GM21381 (cell line): Measurements from ENCODE around the gene CACNG3.
"Not testable (repeated sequence)": the region's sequence is repeated elsewhere in the genome, so short reads cannot be mapped to it uniquely, and the experiment has no call there.

Experiments
- ATAC-seq: cut with Tn5 transposase; IDR thresholded peaks from one replicate; pipeline ENCODE4 v1.9.1; 2021; ENCODE audit warnings: mild to moderate bottlenecking, moderate library complexity; ENCODE audit not compliant: unreplicated experiment

Gene CACNG3

GRCh38 chr16:24275413-24275812 is 19.3 kb downstream of the CACNG3 start:
- no peak for ATAC-seq

GRCh38 chr16:24279982-24280515 is 23.9 kb downstream of the CACNG3 start:
- ATAC-seq: no peak

- ATAC-seq: no peak
Measured at GRCh38 chr16:24281466-24281865, 25.3 kb downstream of the CACNG3 start.

GRCh38 chr16:24282141-24282540 is 26.0 kb downstream of the CACNG3 start:
- no peak for ATAC-seq

GRCh38 chr16:24286741-24287405 is 30.7 kb downstream of the CACNG3 start:
- ATAC-seq: no peak

- ATAC-seq: no peak
Measured at GRCh38 chr16:24288516-24288915, 32.4 kb downstream of the CACNG3 start.

- ATAC-seq: no peak
Measured at GRCh38 chr16:24289166-24289700, 33.1 kb downstream of the CACNG3 start.

GRCh38 chr16:24291932-24292331 is 35.8 kb downstream of the CACNG3 start:
- no peak for ATAC-seq

- no peak for ATAC-seq
Measured at GRCh38 chr16:24294131-24294530, 38.0 kb downstream of the CACNG3 start.

GRCh38 chr16:24297375-24297774 is 41.2 kb downstream of the CACNG3 start:
- no peak for ATAC-seq

- ATAC-seq: no peak
Measured at GRCh38 chr16:24298548-24299167, 42.5 kb downstream of the CACNG3 start.

GRCh38 chr16:24300750-24301149 is 44.6 kb downstream of the CACNG3 start:
- ATAC-seq: not testable (repeated sequence)

- ATAC-seq: no peak
Measured at GRCh38 chr16:24302636-24303035, 46.5 kb downstream of the CACNG3 start.

GRCh38 chr16:24308200-24308599 is 52.1 kb downstream of the CACNG3 start:
- ATAC-seq: no peak

- no peak for ATAC-seq
Measured at GRCh38 chr16:24309258-24310142, 53.4 kb downstream of the CACNG3 start.

- no peak for ATAC-seq
Measured at GRCh38 chr16:24315343-24315742, 59.2 kb downstream of the CACNG3 start.

- no peak for ATAC-seq
Measured at GRCh38 chr16:24318680-24319079, 62.5 kb downstream of the CACNG3 start.

- no peak for ATAC-seq
Measured at GRCh38 chr16:24319126-24319814, 63.1 kb downstream of the CACNG3 start.

- ATAC-seq: no peak
Measured at GRCh38 chr16:24322106-24322505, 66.0 kb downstream of the CACNG3 start.

GRCh38 chr16:24324421-24324820 is 68.3 kb downstream of the CACNG3 start:
- no peak for ATAC-seq
